NCI-H2196 treated with DMSO at 0.1 percent for 48 hours (cell line): ENCODE results near the gene RGSL1.
A peak's percentile ranks its signal among the peaks of the same experiment; 100 is the strongest.

Experiments used
- DNase-seq: peaks from one replicate; lab custom pipeline; 2025; ENCODE audit not compliant: unreplicated experiment; lab: John Stamatoyannopoulos, UW

RGSL1 gene

DNA sequence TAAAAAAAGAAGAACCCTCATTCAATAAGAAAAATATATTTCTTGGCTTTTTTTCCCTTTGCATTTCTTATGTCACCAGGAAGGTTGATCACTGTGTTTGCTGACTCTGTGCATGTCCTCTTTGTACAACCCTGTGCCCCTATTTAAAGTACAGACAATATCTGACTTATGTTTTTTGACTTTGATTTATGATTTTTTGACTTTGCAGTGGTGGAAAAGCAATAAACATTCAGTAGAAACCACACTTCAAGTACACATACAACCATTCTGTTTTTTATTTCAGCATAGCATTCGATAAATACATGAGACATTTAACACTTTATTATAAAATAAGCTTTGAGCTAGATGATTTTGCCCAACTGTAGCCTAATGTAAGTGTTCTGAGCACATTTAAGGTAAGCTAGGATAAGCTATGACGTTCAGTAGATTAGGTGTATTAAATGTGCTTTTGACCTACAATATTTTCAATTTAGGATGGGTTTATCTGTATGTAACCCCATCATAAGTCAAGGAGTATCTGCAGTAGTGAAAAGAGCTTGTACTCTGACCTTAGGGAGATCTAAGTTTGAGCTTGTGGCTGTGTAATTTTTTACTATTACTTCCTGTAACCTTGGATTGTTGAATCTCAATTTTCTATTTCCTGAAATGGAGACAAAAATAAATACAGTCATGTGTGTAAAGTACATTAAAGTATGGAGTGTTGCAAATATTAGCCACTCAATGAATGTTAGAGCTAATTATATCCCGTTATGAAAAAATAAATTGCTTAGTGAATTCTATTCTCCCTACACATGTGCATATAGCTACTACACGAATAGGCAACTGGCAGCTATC is 137.9 kb downstream of the RGSL1 start:
- no peak for DNase-seq

GRCh38 chr1:182588500-182589396 is 138.8 kb downstream of the RGSL1 start, which contains the start of gene RNASEL:
Gene RNASEL, minus strand, starts transcription at chr1:182589256. Its CDS starts 2,450 bp downstream, at chr1:182586806.
- peak; percentile 19 for DNase-seq

DNA sequence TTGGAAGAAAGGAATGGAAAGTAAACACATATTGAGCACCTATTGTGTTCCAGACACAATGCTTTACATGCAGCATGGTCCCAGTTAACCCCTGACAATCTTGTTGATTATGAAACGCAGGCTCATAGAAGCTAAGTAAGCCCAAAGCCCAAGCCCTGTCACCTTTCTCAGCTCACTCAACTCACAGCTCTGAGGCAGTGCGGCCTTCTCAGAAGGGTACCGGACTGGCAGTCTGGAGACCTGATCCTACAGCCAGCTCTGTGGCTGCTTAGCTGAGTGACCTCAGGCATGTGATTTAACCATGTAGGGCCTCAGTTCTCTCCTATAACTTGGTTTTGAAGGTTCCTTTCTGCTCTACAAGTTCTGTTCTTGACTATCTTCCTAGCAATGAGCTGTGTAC is 139.6 kb downstream of the RGSL1 start:
- DNase-seq, result no peak

- no peak for DNase-seq
Measured at GRCh38 chr1:182589931-182590330, 140.0 kb downstream of the RGSL1 start.

GRCh38 chr1:182595641-182596240 is 145.8 kb downstream of the RGSL1 start:
- DNase-seq, result no peak

DNA sequence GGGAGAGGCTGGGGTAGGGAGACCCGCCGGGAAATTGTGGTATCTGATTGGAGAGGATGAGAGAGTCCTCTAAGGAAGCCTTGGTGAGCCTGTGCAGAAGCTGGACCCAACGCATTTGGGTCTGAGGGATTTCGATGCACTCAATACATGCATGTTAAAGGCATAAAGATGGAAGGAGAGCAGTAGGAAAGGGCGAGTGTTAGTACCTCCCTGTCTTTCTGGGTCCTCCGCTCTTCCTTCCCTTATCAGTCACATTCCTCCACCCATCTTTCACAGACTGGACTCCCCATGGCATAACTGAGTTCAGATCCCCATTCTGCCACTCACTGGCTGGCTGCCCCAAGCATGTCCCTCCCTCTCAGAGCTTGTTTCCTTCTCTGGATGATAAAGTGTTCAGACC is 147.0 kb downstream of the RGSL1 start:
- no peak for DNase-seq

DNA sequence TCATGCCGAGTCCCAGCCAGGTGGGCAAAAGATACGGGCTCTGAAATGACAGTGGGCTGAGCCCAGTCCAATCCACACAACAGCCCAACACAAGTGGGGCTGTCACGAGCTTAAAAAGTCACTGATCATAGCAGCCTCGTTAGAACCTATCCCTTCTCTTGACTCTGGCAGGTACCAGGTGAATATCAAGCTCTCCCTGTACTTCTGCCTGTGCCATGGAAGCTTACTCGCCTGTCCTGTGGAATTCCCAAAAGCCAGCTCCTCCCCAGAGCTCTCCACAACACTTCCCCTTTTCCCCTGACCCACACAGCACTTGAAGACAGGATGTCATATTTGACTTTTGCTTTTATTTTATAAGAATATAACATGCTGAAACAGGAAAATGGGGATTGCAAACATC is 148.3 kb downstream of the RGSL1 start:
- no peak for DNase-seq

GRCh38 chr1:182599339-182599738 is 149.4 kb downstream of the RGSL1 start:
- no peak for DNase-seq

- DNase-seq, result no peak
Measured at GRCh38 chr1:182600036-182600713, 150.2 kb downstream of the RGSL1 start.

- DNase-seq, result no peak
Measured at GRCh38 chr1:182600745-182601415, 150.9 kb downstream of the RGSL1 start.

DNA sequence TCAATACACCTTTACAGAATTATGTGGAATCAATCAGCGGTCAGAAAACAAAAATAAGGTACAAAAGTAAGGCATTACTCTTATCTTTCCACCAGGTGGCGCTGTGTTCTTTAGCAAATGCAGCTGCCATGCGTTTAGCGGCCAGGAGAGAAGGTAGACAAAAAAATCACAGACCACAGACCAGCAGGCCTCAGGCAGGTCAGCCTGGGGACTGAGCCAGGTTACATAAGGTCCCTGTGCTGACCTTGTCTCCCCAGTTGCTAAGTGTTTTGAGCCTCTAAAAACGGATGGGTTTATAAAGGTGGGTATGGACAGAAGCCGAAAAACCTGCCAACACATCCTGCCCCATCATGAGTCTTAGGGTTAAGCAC is 151.5 kb downstream of the RGSL1 start:
- peak; percentile 79 for DNase-seq

DNA sequence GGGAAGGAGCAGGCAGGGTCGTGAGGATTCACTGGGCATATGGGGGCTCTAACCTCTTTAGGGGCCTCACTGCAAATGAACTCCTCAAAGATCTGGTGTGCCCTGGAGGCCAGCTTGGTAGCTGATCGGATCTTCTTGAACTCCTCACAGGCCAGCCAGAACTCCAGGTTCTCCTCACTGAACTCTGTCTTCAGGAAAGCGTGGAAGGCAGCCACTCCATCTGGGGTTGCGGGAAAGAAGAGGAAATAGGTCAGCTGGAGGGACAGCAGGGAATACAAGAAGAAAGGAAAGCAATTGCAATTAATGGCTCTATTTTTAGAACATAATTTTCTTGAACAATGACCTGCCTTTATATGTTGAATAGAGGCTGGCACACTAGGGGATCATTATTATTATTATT is 152.0 kb downstream of the RGSL1 start:
- no peak for DNase-seq

DNA sequence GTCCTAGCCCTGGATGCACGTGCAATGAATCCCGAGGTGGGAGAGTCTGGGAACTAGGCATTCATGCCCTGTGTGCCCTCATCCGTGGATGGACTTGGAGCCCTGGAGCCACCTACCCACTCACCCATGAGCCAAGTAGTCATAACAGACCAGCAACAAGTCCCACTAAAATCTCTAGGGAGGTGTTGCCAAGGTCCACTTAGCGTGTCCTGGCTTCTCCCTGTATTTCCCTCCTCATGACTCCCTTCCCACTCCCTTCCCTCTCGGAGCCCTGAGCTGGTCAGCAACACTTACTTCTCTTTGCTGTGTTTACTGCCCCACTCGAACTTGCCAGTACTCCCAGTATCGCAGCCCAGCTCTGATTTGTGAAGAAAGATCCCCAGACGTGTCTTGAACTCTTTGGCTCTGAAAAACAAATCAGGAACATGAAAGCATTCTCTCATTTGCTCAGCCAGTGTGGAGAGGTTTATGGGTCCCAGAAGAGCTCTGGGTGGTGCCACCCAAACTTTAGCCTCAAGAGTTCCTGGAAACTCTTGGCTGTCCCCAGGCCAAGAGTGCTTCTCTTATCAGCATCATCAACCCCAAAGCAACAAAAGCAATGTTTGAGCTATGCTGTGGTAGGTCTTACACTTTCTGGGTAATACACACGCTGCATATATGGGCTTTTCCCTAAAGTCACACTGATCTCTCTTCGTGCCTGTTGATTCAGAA is 153.1 kb downstream of the RGSL1 start:
- DNase-seq, result no peak

DNA sequence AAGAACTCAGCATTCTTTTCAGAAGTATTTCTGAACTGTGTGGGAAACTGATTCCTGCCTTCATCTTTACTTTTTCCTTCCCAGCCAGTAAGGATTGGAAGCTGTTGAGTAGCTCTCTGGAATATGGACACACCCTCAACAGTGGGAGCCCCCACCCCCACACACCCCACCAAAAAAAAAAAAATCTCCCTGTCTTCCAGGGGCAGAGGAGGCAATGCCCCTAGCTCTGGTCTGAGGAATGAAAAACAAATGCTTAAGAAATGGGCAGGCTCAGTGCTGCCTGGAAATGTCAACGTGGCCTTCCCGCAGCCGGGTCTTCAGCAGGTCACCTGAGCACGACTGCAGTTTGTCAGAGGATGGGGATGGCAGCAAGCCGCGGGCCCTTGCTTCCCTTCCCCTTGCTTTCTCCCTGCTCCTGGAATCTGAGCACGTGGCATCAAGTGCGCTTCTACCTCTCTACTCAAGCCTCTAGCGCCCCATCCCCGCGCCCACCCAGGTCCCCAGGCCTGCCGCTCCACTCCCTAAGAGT is 153.8 kb downstream of the RGSL1 start:
- no peak for DNase-seq

DNA sequence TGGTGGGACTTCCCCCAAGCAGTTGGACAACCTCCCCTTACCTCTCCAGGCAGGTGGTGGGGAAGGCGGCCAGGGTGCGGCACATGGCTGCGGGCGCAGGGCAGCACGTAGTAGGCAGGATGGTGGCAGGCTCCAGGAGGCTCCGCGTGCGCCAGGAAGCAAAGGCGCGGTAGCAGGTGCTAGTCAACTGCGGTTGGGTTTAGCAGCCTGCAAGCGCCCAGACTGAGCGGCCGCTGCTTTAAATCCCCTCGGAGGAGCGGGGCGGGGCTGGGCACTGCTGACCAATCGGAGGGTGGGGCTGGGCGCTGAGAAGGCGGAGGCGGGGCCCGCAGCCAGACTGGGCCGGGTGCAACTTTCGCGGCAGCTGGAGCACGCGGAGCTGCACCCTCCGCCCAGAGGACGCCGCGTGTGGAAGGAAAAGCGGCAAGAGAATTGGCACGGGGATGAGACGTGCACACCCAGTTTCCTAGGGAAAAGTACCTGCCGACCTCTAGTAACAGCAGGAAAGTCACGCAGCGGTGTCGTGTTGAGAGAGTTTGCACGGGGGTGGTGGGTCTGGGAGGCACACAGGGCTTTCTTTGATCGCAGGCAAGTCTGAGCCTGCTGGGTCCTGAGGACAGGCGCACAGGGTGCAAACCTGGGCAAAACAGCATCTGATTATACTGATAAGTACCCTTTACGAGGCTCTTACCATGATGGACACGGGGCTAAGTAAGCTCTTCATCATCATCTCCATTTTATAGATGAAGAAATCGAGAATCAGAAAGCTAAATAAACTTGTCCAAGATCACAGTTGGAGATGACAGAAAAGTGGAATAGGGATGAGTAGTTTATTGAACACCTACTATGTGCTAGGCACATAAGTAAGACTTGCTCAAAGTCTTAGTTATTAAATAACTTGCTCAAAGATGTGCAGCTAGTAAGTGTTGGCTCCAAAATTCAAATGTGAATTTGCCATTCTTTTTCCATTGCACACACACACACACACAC is 154.5 kb downstream of the RGSL1 start, which contains the start of gene RGS16:
Gene RGS16 (minus strand): TSS at position 215 of the 990 bp plus-strand sequence. CDS start 130 bp downstream, at position 85.
- DNase-seq, result peak; percentile 88

GRCh38 chr1:182607566-182607965 is 157.6 kb downstream of the RGSL1 start:
- no peak for DNase-seq

- no peak for DNase-seq
Measured at GRCh38 chr1:182608236-182608635, 158.3 kb downstream of the RGSL1 start.
